Activated naive CD4-positive, alpha-beta T cell treated with anti-CD3 and anti-CD28 coated beads, Interleukin-2, amount 50 U/mL, for 24 hours (primary cell): ENCODE results near the gene GIGYF1.
"Not testable (repeated sequence)": the region's sequence is repeated elsewhere in the genome, so short reads cannot be mapped to it uniquely, and the experiment has no call there.

Experiments
- H3K27ac Mint-ChIP-seq: one replicate; pipeline ENCODE4 v1.8.0; 2021; ENCODE audit warnings: mild to moderate bottlenecking, mixed read lengths
- H3K27me3 Mint-ChIP-seq: one replicate; pipeline ENCODE4 v1.8.0; 2021; ENCODE audit warnings: mixed read lengths
- H3K36me3 Mint-ChIP-seq: one replicate; pipeline ENCODE4 v1.8.0; 2021; ENCODE audit warnings: mixed read lengths
- H3K4me1 Mint-ChIP-seq: one replicate; pipeline ENCODE4 v1.8.0; 2021; ENCODE audit warnings: mixed read lengths
- H3K4me3 Mint-ChIP-seq: one replicate; pipeline ENCODE4 v1.8.0; 2021; ENCODE audit warnings: mild to moderate bottlenecking, mixed read lengths
- H3K9me3 Mint-ChIP-seq: one replicate; pipeline ENCODE4 v1.8.0; 2021; ENCODE audit warnings: mixed read lengths

The GIGYF1 gene

DNA sequence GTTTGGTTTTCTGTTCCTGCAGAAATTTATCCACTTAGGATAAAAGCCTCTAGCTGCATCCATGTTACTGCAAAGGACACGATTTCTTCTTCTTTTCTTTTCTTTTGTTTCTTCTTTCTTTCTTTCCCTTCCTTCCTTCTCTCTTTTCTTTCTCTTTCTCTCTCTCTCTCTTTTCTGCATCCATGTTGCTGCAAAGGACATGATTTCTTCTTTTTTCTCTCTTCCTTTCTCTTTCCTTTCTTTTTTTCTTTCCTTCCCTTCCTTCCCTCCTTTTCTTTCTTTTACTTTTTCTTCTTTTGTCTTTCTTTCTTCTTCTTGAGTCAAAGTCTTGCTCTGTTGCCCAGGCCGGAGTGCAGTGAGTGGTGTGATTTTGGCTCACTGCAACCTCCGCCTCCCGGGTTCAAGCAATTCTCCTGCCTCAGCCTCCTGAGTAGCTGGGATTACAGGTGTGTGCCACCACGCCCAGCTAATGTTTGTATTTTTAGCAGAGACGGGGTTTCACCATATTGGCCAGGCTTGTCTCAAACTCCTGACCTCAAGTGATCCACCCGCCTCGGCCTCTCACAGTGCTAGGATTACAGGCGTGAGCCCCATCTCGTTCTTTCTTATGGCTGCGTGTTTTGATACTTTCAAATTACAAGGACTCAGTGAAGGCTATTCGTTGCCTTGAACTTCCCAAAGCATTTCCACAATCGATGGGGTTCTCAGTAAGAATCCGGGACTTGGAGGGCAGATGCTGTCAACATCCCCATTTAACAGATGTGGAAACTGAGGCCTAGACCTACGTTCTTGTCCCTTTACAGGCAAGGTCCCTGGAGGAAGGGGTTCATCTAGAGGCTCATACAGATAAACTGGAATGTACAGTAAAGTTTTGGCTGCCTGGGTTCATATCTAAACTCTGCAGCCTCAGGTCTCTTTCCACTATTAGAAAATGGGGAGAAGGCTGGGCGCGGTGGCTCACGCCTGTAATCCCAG lies 22.4 kb downstream of the GIGYF1 start:
- H3K4me3 Mint-ChIP-seq = no peak overlapping the region
- H3K27ac Mint-ChIP-seq = no peak overlapping the region
- H3K36me3 Mint-ChIP-seq = no peaks in the 10 kb centered on the region
- no peaks in the 10 kb centered on the region for H3K9me3 Mint-ChIP-seq
- no peaks in the 10 kb centered on the region for H3K27me3 Mint-ChIP-seq
- peaks cover 4% of the 10 kb centered on the region for H3K4me1 Mint-ChIP-seq

DNA sequence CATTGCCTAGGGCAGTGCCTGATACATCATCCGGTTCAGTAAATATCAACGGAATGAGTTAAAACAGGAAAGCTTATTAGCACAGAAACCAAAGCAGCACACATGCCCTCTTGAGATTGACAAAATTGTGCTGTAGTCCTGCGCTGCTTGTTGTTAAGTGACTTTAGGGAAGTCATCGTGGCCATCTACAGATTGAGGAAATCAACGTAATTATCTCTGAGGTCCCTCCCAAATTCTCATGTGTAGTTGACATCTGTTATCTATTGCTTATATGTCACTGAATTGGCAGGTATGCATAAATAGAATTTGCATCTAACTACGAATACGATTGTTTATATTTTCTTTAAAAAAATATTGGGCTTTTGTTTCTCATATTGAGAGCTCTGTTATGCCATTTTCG lies 24.0 kb downstream of the GIGYF1 start:
- Mint-ChIP-seq H3K36me3 (no peaks in the 10 kb centered on the region), H3K9me3 (no peaks in the 10 kb centered on the region), H3K4me1 (no peaks in the 10 kb centered on the region), H3K4me3 (no peak overlapping the region), H3K27ac (no peak overlapping the region), H3K27me3 (no peaks in the 10 kb centered on the region)

DNA sequence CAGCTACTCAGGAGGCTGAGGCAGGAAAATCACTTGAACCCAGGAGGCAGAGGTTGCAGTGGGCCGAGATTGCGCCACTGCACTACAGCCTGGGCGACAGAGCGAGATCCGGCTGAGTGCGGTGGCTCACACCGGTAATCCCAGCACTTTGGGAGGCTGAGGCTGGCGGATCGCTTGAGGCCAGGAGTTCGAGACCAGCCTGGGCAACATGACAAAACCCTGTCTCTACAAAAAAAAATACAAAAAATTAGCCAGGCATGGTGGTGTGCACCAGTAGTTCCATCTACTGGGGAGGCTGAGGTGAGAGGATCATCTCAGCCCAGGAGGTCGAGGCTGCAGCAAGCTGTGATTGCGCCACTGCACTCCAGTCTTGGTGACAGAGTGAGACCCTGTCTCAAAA lies 24.9 kb downstream of the GIGYF1 start:
- not testable (repeated sequence) for H3K27me3 Mint-ChIP-seq, H3K4me3 Mint-ChIP-seq, H3K27ac Mint-ChIP-seq, H3K4me1 Mint-ChIP-seq, H3K36me3 Mint-ChIP-seq, H3K9me3 Mint-ChIP-seq

DNA sequence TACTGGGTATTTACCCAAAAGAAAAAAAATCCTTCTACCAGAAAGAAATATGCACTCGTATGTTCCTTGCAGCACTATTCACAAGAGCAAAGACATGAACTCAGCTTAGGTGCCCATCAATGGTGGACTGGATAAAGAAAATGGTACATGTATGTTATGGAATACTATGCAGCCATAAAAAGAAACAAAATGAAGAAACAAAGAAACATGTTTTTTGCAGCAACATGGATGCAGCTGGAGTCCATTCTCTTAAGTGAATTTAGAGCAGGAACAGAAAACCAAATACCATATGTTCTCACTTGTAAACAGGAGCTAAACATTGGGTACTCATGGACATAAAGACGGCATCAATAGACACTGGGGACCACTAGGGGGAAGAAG lies 26.0 kb downstream of the GIGYF1 start:
- Mint-ChIP-seq H3K4me1 (no peaks in the 10 kb centered on the region), H3K9me3 (no peaks in the 10 kb centered on the region), H3K36me3 (no peaks in the 10 kb centered on the region), H3K27ac (no peak overlapping the region), H3K27me3 (no peaks in the 10 kb centered on the region), H3K4me3 (no peak overlapping the region)

DNA sequence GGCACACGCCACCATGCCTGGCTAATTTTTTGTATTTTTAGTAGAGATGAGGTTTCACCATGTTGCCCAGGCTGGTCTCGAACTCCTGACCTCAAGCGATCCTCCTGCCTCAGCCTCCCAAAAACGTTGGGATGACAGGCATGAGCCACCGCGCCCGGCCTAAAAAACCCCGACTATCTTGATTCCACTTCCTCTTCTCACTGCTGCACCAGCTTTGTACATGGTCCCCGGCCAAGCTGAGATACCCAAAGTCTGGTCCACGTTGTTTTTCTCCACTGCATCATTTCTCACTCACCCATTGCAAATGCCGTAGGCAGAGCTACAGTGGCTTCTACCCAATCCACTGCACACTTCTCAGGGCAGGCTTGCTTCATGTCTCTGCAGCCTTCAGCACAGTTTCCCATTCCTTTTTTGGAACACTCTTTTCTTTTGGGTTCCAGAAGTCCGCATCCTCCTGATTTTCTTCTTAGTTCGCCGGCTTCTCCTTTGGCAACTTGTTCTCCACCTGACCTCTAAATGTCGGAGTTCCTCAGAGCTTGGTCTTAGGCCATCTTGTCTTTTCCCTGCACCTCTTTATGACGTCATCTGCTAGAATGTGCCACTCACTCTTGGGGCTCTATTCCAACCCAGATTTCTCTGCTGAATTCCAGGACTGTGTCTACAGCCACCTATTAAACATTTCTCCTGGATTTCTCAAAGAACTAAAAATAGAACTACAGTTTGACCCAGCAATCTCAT lies 26.6 kb downstream of the GIGYF1 start:
- Mint-ChIP-seq H3K36me3 (no peaks in the 10 kb centered on the region), H3K9me3 (no peaks in the 10 kb centered on the region), H3K4me1 (no peaks in the 10 kb centered on the region), H3K27ac (no peak overlapping the region), H3K27me3 (no peaks in the 10 kb centered on the region), H3K4me3 (no peak overlapping the region)

DNA sequence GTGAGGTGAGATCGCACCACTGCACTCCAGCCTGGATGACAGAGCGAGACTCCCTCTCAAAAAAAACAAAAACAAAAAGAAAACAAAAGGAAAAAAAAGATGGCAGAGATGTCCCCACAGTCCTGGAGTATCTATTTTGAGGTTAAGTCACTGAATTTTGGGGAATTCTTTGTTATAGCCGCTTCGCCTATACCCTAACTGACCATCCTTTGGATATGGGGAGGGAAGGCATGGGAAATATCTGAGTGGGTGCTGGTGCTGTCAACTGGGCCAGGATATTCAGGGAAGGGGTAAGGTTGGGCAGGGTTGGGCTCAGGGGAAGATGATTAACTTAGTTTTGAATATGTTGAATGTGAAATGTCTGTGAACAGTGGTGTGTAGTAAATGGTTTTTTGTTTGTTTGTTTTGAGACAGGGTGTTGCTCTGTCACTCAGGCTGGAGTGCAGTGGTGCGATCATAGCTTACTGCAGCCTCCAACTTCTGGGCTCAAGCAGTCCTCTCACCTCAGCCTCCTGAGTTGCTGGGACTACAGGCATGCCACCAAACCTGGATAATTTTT lies 28.8 kb downstream of the GIGYF1 start:
- H3K27me3 Mint-ChIP-seq = peaks cover 2% of the 10 kb centered on the region

DNA sequence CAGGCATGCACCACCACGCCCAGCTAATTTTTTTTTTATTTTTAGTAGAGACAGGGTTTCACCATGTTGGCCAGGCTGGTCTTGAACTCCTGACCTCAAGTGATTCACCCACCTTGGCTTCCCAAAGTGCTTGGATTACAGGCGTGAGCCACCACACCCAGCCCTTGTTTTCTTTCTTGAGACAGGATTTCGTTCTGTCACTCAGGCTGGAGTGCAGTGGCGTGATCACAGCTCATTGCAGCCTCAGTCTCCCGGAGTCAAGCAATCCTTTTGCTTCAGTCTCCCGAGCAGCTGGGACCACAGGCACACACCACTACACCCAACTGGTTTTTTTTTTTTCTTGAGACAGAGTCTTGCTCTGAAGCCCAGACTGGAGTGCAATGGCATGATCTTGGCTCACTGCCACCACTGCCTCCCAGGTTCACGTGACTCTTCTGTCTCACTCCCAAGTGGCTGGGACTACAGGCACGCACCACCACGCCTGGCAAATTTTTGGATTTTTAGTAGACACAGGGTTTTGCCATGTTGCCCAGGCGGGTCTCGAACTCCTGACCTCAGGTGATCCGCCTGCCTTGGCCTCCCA lies 31.8 kb downstream of the GIGYF1 start:
- H3K4me1 Mint-ChIP-seq, H3K4me3 Mint-ChIP-seq, H3K27ac Mint-ChIP-seq, H3K9me3 Mint-ChIP-seq, H3K36me3 Mint-ChIP-seq: not testable (repeated sequence)
- peaks cover 11% of the 10 kb centered on the region for H3K27me3 Mint-ChIP-seq

More for the DNA sequence above, 28.8 kb downstream of the GIGYF1 start:
- peak overlapping the region; percentile 66 for H3K27ac Mint-ChIP-seq
- H3K4me3 Mint-ChIP-seq = no peak overlapping the region
- H3K4me1 Mint-ChIP-seq = no peaks in the 10 kb centered on the region
- no peaks in the 10 kb centered on the region for H3K9me3 Mint-ChIP-seq
- no peaks in the 10 kb centered on the region for H3K36me3 Mint-ChIP-seq

DNA sequence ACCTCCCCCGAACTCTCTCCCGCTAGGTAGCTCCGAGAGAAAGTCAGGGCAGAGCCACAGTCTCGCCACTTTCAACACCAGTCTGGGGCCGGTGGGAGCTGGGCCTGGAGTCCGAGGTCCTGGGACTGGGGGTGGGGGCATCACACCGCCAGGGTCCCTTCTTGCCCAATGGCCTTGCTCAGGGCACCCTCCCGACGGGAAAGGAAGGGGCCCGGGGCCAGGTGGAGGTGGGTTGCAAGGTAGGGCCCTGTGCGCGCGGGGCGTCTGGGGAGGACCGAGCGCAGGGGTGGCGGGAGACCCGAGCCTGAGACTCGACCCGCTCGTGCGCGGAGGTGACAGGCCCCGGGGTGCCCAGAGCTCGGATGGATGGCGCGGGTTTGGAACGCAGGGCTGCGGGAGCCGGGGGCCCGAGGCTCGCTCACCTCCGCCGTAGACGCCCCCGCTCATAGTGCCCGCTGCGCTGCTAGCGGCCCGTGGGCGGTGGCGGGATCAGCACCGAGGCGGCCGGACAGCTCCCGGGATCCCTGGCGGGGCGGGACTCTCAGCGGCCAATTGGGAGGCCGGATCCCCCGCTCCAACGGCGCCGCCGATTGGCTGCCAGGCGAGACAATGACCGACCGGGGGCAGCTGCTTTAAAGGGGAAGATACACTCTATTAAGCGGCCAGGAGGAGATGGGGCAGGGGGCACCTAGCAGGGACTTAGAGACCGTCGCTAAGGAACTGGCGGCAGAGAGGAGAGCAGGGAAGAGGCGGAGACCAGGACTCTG lies 38.0 kb downstream of the GIGYF1 start, which contains the start of gene ACTL6B:
TSS of gene ACTL6B (minus strand) at position 541 of the 767 bp plus-strand sequence. CDS start at position 447, 94 bp downstream.
- H3K27ac Mint-ChIP-seq = no peak within 1 kb of the TSS
- H3K4me3 Mint-ChIP-seq = no peak within 1 kb of the TSS
- peaks cover 5% of the 10 kb centered on the region for H3K4me1 Mint-ChIP-seq
- no peaks in the 10 kb centered on the region for H3K36me3 Mint-ChIP-seq
- H3K9me3 Mint-ChIP-seq = no peaks in the 10 kb centered on the region
- H3K27me3 Mint-ChIP-seq = peaks cover 29% of the 10 kb centered on the region

DNA sequence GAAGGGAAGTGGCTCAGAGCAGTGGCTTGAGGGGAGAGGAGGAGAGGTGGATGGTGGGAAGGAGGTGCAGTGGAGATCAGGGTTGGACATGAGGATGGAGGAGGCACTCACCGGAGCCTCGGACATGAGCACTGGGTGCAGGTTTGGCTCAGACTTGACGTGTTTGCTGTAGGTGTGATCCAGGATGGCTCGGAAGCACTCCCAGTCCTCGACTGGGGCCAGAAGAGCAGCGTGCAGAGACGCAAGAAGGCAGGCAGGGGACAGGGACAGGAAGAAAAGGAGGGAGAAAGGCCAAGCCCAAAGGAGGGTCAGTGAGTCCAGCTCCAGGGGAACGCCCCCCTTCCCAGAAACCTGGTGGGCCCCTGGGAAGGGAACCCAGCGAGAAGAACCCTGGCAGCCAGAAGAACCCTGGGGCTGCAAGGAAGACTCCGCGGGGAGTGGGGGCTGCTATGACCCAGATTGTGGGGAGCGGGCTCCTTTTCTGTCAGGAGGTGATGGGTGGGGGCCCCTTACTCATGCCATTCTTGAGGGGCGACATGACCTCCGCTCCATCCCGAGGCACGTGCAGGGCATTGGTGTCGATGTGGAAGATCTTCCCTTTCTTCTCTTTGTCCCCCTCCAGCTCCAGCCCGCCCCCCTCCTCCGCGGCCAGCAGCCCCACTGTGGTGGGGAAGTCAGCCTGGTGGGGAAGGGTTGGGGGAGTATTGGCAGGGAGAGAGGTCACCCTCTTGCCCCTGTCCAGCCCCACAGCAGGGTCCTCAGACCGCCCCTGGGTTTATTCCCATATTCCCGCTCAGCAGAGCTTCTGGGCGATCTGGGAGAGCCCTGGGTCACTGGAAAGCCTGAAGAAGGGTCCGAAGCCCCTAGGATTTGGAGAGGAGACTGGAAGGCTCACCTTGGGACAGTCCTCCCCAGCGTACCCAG lies 38.9 kb downstream of the GIGYF1 start:
- Mint-ChIP-seq H3K27me3 (peaks cover 29% of the 10 kb centered on the region), H3K36me3 (no peaks in the 10 kb centered on the region), H3K4me1 (peaks cover 5% of the 10 kb centered on the region), H3K27ac (peak overlapping the region; percentile 64), H3K4me3 (no peak overlapping the region), H3K9me3 (no peaks in the 10 kb centered on the region)

DNA sequence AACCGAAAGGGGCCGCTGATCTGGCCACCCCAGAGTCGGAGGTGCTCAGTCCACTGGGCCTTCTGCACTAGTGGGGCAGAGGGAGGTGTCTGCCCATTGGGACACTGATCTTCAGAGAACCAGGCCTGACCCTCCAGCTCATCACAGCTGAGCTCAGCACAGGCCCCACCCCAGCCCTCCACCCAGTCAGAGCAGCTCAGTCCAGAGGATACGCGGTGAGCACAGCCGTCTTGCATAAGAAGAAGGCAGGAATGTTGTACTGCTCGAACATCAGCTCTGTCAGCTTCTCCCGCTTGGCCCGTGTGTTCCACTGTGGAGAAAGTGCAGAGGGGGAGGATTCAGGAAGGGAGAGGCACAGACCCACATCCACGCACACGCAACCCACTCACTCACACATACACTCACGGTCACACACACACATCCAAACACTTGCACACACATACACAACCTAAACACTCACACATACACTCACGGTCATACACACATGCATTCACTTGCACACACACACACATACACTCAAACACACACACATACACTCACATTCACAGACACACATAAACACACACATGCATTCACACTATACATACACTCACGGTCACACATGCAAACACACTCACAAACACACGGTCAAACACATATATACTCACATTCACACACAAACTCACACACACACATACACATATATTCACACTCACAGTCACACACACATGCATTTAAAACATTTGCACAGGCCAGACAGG lies 44.1 kb downstream of the GIGYF1 start:
- no peak overlapping the region for H3K4me3 Mint-ChIP-seq
- peaks cover 13% of the 10 kb centered on the region for H3K27me3 Mint-ChIP-seq
- H3K4me1 Mint-ChIP-seq = peaks cover 4% of the 10 kb centered on the region
- H3K9me3 Mint-ChIP-seq = no peaks in the 10 kb centered on the region
- no peak overlapping the region for H3K27ac Mint-ChIP-seq
- no peaks in the 10 kb centered on the region for H3K36me3 Mint-ChIP-seq

DNA sequence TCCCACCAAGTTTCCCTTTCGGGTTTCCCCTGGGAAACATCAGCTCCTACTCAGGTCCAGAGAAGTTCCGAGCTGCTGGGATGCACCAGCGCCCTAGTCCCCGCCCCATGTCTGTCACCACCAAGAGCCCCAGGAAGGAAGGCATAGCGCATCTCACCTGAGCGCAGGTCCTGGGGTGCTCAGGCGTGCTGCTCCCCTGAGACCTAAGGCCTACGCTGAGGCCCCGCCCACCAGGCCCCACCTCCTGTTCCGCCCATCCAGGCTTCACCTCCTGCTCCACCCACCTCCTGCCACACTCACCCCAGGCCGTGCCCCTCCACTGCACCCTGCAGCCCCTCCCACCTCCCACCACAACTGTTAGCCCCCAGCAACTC lies 51.5 kb downstream of the GIGYF1 start:
- no peak overlapping the region for H3K4me3 Mint-ChIP-seq
- no peaks in the 10 kb centered on the region for H3K4me1 Mint-ChIP-seq
- no peaks in the 10 kb centered on the region for H3K36me3 Mint-ChIP-seq
- H3K9me3 Mint-ChIP-seq = no peaks in the 10 kb centered on the region
- peaks cover under 1% of the 10 kb centered on the region for H3K27me3 Mint-ChIP-seq
- H3K27ac Mint-ChIP-seq = no peak overlapping the region

DNA sequence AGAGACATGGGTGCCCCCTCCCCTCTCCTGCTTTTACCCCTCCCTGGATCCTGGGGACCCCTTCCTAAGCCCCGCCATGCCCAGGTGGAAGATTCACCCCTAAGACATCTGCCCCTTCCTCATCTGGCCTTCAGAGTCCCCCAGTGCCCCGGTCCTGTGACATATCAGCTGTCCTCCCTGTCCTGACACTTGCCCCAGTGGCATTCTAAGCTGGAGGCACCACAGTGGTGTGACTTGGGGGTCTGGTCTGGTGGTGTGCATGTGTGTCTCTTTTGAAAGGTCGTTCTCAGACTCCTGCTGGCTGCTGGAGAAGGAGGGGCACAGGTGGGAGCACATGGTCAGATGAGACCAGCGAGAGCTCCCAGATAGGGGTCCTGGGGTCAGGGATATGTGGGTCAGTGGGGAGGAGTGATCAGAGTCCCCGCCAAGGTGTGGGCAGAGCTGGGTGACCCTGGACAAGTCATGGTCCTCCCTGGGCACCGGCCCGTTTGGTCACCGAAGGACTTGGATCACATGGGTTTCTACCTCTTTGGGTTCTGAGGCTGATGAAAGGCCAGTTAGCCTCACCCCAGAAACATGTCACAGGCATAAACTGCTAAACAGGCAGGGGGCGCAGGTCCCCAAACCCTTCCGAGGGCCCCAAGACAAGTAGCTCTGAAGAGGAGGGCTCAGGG lies 52.1 kb downstream of the GIGYF1 start:
- H3K36me3 Mint-ChIP-seq = no peaks in the 10 kb centered on the region
- no peaks in the 10 kb centered on the region for H3K27me3 Mint-ChIP-seq
- H3K9me3 Mint-ChIP-seq = no peaks in the 10 kb centered on the region
- H3K4me1 Mint-ChIP-seq = no peaks in the 10 kb centered on the region
- H3K27ac Mint-ChIP-seq = no peak overlapping the region
- no peak overlapping the region for H3K4me3 Mint-ChIP-seq

DNA sequence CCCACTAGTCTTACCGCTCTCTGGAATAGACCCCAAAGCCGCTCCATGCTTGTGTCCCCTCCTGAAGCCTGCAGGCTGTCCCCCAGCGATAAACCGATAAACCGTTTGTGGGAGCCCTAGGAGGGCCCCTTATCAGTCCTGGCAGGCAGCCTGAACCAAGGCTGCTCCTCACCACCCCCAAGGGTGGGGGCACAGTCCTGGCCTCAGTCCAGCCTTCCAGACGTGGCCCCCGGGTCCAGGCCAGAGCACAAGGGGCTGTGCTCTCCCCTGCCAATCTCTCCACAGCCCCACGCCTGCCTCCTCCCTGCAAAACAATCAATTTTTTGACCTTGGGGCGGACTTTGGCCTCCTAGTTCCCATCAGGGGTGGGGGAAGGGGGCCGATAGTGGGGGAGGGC lies 52.6 kb downstream of the GIGYF1 start, which contains the start of gene TFR2:
TSS of gene TFR2 (minus strand) at position 90 of the 397 bp plus-strand sequence. CDS start at position 47, 43 bp downstream.
- Mint-ChIP-seq H3K36me3 (no peaks in the 10 kb centered on the region), H3K4me1 (no peaks in the 10 kb centered on the region), H3K4me3 (no peak within 1 kb of the TSS), H3K9me3 (no peaks in the 10 kb centered on the region), H3K27ac (no peak within 1 kb of the TSS), H3K27me3 (no peaks in the 10 kb centered on the region)
